Non-pigmented ciliary epithelial cell (primary cell): ENCODE measurements around the gene FAM53B.

Experiments used
- DNase-seq: peaks from one replicate; pipeline ENCODE4 v3.0.0-alpha.2; 2010; ENCODE audit warnings: low read depth

The FAM53B gene

GRCh38 chr10:124575107-124576035, 168.8 kb downstream of the FAM53B start:
- DNase-seq = no peak

GRCh38 chr10:124574456-124575070, 169.6 kb downstream of the FAM53B start:
- DNase-seq = no peak

- no peak for DNase-seq
Measured at GRCh38 chr10:124573726-124574455, 170.3 kb downstream of the FAM53B start.

- DNase-seq = no peak
Measured at GRCh38 chr10:124572751-124573150, 171.4 kb downstream of the FAM53B start.

GRCh38 chr10:124570646-124571045, 173.5 kb downstream of the FAM53B start:
- DNase-seq = no peak

GRCh38 chr10:124569623-124570470, 174.3 kb downstream of the FAM53B start:
- DNase-seq = no peak
